Embryonic facial prominence (tissue), 1 donor: ENCODE measurements around the gene USP6.
"Not testable (repeated sequence)": the region's sequence is repeated elsewhere in the genome, so short reads cannot be mapped to it uniquely, and the experiment has no call there.

ENCODE experiments used
- DNase-seq: peaks from one replicate; pipeline ENCODE4 v3.0.0-alpha.2; 2016; ENCODE audit errors: extremely low spot score

USP6 gene

GRCh38 chr17:5115673-5116651, at the start of gene USP6:
TSS of gene USP6 (plus strand) at chr17:5116032. CDS start at chr17:5130368, 14,336 bp downstream.
- no peak for DNase-seq

DNA sequence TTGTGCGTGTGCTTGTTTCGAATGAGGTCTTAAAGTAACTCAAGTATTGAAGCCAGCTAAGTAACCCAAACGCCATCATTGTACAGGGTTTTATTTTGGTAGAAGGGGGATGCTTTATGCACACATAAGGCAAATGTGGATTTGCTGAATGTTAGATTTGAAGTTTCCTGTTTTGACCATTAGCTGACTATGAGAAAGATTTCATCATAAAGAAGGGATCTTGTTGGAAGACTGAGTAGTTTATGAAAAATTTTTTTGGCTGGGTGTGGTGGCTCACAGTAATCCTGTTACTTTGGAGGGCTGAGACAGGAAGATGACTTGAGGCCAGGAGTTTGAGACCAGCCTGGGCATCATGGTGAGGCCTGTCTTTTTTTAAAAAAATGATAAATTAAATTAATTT, 47.6 kb upstream of the USP6 start:
- DNase-seq: no peak

DNA sequence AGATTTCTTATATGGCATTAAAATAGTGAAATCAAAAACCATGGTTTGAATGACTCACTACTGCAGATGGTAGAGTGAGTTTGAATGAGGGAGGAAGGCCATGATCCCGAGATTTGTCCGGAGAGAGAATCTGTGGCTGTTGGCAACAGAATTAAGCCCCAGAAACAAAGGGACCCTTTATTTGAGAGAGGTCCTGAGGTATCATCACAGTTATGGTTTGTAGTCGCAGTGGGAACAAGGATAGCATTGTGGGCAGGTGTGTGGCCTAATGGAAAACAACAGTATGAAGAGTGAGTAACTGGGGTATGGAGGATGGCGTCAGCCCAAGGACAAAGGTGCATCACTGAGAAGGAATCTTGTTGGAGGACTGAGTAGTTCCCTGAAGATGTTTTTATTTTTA, 46.1 kb upstream of the USP6 start:
- no peak for DNase-seq

DNA sequence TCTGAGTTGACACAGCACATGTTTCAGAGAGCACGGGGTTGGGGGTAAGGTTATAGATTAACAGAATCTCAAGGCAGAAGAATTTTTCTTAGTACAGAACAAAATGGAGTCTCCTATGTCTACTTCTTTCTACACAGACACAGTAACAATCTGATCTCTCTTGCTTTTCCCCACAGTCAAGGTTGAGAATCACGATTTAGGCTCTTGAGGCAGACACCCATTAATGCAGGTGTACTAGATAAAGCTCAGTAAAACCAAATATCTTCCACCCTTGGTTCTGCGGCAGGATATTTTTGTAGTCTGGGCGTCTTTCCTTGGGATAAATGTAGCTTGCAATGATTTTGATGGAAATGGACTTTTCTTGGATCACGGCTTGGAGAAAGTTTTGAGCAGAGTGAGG, 40.4 kb upstream of the USP6 start:
- not testable (repeated sequence) for DNase-seq

DNA sequence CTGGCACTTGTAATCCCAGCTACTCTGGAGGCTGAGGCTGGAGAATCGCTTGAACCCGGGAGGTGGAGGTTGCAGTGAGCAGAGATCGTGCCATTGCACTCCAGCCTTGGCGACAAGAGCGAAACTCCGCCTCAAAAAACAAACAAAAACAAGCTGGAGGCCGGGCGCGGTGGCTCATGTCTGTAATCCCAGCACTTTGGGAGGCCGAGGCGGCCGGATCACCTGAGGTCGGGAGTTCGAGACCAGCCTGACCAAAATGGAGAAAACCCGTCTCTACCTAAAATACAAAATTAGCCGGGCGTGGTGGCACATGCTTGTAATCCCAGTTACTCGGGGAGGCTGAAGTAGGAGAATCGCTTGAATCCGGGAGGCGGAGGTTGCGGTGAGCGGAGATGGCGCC, 38.6 kb upstream of the USP6 start:
- DNase-seq: not testable (repeated sequence)

DNA sequence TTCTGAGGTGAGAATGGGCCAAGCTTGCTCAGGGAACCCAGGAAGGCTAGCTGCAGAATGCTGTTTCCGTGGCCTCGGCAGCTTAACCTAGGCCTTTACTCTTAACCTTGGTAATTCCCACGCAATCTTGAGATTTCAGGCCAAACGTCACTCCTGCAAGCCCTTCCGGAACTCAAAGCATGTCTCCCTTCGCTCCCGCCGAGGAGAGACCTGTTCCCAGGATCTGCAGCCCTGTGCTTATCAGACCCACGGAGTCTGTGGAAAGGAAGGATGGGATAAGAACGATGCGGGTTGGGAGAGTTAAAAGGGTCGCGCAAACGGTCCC, 38.1 kb upstream of the USP6 start:
- no peak for DNase-seq

GRCh38 chr17:5078106-5079028, 37.5 kb upstream of the USP6 start, which contains the start of gene ZFP3:
TSS of gene ZFP3 (plus strand) at chr17:5078467. CDS start at chr17:5091505, 13,038 bp downstream.
- DNase-seq: peak; percentile 46

GRCh38 chr17:5080591-5080990, 35.2 kb upstream of the USP6 start:
- no peak for DNase-seq

DNA sequence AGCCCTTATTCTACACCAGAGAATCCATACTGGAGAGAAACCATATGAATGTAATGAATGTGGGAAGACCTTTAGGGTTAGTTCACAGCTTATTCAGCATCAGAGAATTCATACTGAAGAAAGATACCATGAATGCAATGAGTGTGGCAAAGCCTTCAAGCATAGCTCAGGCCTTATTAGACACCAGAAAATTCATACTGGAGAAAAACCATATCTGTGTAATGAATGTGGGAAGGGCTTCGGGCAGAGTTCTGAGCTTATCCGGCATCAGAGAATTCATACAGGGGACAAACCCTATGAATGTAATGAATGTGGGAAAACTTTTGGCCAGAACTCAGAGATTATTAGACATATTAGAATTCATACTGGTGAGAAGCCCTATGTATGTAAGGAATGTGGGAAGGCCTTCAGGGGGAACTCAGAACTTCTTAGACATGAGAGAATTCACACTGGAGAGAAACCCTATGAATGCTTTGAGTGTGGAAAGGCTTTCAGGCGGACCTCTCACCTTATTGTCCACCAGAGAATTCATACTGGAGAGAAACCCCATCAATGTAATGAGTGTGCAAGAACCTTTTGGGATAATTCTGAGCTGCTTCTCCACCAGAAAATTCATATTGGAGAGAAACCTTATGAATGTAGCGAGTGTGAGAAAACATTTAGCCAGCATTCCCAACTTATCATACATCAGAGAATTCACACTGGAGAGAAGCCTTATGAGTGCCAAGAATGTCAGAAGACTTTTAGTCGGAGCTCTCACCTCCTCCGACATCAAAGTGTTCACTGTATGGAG, 23.4 kb upstream of the USP6 start:
- no peak for DNase-seq

DNA sequence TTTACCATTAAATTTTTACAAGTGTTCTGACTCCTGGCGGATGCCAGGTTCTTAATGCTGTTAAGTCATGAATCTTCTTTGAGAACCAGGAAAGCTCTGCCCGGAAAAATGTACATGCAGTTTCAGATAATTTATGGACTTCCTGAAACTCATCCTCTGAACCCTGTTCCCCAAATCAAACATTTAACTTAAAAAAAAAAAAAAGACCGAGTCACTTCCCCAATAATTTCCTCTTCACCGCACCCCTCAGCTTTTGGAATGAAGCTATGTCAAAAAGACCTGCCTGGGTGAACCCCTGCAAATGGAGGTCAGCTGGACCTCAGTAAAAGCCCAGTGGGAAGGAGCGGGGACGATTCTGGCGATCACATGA, 19.1 kb upstream of the USP6 start:
- no peak for DNase-seq

DNA sequence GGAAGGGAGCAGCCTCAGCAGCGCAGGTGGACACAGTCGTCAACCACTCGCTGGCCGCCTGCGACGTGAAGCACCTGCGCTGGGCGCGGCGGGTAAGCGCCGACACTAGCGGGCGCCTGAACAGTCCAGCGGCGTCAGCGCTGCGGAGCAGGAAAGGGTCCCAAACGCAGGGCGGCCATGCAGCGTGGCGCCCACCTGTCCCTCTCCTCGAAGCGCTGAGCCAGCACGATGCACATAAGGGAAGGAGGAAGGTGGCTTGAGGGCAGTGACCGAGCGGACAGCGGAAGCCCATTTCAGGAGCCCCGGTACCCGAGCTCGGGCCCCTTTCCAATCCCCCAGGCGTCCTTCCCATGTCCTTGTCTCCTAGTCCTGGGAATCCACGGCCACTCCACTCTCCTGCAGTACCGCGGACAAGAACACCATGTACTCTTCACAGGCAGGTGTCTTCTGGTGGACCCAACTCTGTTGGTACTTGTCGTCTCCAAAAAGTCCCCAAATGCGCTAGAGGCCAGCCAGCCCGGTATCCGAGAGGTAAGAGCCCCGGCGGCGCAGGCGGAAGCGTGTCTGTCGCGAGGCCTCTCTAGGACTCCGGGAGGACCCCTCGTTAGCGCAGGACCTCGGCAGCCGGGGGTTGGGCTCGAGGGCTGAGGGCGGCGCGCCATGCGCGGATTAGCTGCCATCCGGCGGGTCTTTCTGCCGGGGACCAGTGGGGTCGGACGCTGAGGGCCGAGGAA, 18.6 kb upstream of the USP6 start:
- DNase-seq: peak; percentile 40

DNA sequence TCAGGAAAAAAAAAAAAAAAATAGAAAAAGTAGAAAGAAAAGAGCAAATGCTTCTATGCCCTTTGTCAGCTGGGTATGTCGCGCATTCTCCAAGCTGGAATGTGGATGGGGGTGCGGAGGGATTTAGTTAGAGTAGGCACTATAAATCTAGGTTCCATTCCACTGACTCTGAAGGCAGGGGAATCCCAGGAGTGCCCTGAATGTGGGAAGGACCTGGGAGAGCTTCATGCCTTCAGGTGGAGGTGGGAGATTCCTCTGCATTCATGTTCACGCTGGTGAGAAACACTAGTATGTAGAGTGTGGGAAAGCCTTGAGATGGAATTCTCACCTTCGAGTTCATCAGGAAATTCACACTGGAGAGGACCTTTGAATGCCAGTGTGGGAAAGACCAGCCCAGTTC, 16.6 kb upstream of the USP6 start:
- no peak for DNase-seq

DNA sequence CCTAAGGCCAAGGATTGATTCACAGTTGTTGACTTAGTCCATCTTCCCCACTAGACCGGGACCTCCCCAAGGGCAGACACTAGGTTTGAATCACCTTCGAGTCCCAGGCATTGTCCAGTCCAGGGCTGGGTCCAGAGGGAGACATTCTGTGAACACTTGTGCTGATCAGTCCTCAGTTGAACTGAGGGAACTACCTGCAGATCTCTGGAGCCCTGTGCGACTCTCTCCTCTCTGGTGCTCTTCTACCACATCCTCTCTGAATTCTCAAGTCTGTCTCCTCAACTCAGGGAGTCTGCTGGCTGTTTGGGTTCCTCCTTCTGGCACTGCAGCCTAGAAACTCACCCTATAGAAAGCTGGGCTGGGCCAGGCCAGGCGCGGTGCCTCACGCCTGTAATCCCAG, 15.0 kb upstream of the USP6 start:
- DNase-seq: no peak

DNA sequence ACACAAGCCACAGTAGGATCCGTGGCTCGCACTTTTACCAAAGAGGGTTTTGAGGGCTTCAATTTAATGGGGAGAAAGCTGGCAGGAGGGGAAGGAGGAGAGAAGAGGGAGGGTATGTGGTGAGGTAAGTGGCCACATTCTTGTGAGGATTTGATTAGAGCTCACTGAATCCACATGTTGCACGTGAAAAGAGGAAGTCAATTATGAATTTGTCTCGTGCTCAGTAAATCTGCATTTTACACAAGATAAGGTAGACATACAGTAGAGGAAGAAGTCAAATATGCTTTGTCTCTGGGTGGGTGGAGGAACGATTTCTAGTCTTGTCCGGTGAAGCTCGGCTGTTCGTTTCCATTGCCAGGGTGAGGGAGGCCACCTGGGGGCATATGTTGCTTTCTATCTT, 5.0 kb upstream of the USP6 start:
- no peak for DNase-seq

DNA sequence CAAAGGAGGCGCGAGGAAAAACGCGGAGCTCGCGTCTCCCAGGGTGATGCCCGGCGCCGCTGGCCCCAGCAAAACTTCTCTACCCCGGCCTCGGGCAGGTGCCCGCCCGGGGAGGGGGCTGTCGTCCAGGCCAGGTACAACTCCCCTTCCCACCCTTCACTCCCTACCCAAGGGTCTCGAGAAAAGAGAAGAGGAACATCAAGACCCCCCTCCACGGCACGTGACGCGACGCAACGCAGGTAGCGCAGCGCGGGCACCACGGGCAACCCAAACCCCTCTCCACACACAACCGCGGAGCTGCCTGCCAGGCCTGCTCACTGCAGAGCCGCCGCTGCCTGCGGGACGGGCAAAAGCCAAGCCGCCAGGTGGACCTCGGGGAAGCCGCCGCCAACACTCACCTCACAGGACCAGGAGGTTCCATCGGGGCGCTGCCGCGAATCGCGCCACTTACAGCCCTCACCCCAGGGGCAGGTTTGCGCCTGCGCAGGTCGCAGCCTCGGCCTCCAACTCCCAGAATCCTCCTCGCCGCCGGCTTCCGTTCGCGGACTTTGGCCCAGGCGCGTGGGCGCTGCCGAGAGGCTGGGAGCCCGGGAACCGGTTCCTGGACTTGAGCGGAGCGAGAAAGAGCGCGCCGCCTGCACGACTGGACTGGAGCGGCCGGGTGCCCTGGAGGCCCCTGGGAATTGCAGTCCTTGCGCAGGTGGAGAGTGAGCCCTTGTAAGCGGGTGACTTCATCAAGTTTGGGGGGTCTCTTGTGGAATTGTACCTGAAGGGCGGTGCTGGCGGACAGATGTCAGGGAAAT, 4.2 kb upstream of the USP6 start, which contains the start of gene ZNF232:
TSS of gene ZNF232 (minus strand) at position 477 of the 803 bp plus-strand sequence. CDS start at position 421, 56 bp downstream.
- DNase-seq: peak; percentile 58

DNA sequence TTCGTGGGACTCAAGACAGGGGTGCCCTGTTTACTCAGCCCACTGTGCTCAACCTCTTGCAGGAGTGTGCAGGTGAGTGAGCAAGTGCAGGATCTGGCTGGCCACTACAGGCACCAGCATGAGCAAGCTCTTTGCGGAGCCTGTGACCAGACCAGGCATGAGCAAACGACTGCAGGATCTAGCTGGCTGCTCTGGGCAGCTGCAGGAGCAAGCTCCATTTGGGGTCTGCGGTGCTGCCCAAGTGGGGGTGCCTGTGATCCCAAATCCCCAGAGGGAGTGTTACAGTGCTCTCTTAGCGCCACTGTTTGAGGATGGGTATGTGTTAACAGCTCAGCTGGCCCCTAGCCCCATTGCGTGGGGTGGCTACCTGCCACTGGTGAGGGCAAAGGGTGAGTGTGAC, 2.4 kb downstream of the USP6 start:
- no peak for DNase-seq

GRCh38 chr17:5120036-5120435, 4.2 kb downstream of the USP6 start:
- DNase-seq: no peak

GRCh38 chr17:5120436-5121185, 4.8 kb downstream of the USP6 start:
- DNase-seq: not testable (repeated sequence)

DNA sequence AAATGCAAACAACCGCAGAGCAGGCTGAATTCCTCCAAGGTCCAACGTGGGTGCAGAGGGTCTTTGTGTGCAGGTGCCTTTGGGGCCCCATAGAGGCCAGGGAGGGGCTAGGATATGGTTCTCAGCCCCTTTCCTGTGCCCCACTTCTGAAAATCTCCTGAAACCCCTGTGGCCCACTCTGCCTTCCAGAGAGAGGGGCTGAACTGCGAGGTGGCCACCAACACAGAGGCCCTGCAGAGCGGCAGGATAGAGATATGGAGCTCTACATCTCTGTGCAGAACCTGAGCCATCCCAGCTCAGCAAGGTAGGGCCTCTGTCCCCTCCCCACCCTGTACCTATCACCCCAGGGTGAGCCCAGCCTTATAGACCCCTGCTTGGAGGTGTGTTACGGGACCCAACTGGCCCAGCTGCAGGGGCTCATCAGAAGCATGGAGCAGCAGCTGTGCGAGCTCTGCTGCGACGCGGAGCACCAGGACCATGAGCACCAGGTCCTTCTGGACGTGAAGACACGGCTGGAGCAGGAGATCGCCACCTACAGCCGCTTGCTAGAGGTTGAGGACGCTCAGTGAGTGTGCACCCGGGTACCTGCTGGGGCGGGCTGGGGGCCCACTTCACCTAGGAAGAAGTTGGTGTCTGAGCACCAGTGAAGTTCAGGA, 5.5 kb downstream of the USP6 start:
- DNase-seq: no peak
